Uterus (tissue), 2 donors: Measurements from ENCODE around the gene PRRX1.

Experiments
- POLR2A ChIP-seq, 2 donors: fragments of 450-650 bp; IDR thresholded peaks; one replicate each; pipeline ENCODE4 v1.6.1; 2016; ENCODE audit warnings: antibody characterized with exemption in 2 of 2, mild to moderate bottlenecking in 1 of 2, moderate library complexity in 1 of 2
- TF ChIP-seq, protein P1 (sequence below), 4 experiments: fragments of 200-600 bp in 2 of 4; fragments of 450-650 bp in 2 of 4; sonication (generic) in 2 of 4; IDR thresholded peaks; one replicate each; pipeline ENCODE4 v1.5.1; 2016 to 2019; ENCODE audit warnings: antibody characterized with exemption in 4 of 4, mild to moderate bottlenecking in 2 of 4, moderate library complexity in 1 of 4

DNA sequence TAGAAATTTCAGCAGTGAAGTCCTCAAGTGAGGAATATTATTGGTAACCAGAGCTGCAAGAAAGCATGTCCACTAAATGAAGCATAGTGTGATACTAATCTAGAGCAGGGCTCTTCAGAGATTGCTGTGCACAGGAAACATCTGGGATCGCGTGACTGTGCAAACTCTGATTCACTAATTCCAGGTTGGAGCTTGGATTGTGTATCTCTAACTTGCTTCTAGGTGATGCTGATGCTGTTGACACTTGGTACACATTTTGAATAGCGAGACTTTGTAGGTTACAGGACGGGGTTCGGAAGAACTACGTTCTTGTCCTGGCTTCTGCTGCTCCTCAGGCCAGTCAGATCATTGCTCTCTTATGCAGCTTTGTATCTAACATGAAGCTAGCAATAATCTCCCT is 66.5 kb downstream of the PRRX1 start:
- TF ChIP-seq POLR2A (IDR thresholded peaks at IDR 0.05), result no peak
- TF ChIP-seq, protein P1, sequence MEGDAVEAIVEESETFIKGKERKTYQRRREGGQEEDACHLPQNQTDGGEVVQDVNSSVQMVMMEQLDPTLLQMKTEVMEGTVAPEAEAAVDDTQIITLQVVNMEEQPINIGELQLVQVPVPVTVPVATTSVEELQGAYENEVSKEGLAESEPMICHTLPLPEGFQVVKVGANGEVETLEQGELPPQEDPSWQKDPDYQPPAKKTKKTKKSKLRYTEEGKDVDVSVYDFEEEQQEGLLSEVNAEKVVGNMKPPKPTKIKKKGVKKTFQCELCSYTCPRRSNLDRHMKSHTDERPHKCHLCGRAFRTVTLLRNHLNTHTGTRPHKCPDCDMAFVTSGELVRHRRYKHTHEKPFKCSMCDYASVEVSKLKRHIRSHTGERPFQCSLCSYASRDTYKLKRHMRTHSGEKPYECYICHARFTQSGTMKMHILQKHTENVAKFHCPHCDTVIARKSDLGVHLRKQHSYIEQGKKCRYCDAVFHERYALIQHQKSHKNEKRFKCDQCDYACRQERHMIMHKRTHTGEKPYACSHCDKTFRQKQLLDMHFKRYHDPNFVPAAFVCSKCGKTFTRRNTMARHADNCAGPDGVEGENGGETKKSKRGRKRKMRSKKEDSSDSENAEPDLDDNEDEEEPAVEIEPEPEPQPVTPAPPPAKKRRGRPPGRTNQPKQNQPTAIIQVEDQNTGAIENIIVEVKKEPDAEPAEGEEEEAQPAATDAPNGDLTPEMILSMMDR (IDR thresholded peaks at IDR 0.05), result no peak
